GM18873 (cell line): ENCODE data around the gene CENPO.

Experiments used
- ATAC-seq: cut with Tn5 transposase; IDR thresholded peaks from one replicate; pipeline ENCODE4 v1.9.1; 2021; ENCODE audit warnings: mild to moderate bottlenecking, moderate library complexity, moderate number of reproducible peaks; ENCODE audit not compliant: unreplicated experiment, low FRiP score

The CENPO gene

GRCh38 chr2:24792874-24793760 is at the start of gene CENPO, which contains the start of gene PTRHD1:
Gene CENPO, plus strand, starts transcription at chr2:24793425. Its CDS starts 495 bp downstream, at chr2:24793920.
Gene PTRHD1, minus strand, starts transcription at chr2:24793391. Its CDS starts 14 bp downstream, at chr2:24793377.
- peak; percentile 91 for ATAC-seq

GRCh38 chr2:24743924-24744323 is 49.3 kb upstream of the CENPO start:
- ATAC-seq, result no peak

GRCh38 chr2:24744356-24744755 is 48.9 kb upstream of the CENPO start:
- ATAC-seq, result no peak

- no peak for ATAC-seq
Observed at GRCh38 chr2:24745825-24746224, 47.4 kb upstream of the CENPO start.

- no peak for ATAC-seq
Observed at GRCh38 chr2:24747299-24747698, 45.9 kb upstream of the CENPO start.

- no peak for ATAC-seq
Observed at GRCh38 chr2:24749069-24749691, 44.0 kb upstream of the CENPO start.

GRCh38 chr2:24754985-24755705 is 38.1 kb upstream of the CENPO start:
- ATAC-seq, result no peak

- no peak for ATAC-seq
Observed at GRCh38 chr2:24756789-24757188, 36.4 kb upstream of the CENPO start.

- no peak for ATAC-seq
Observed at GRCh38 chr2:24761866-24762265, 31.4 kb upstream of the CENPO start.

- ATAC-seq, result no peak
Observed at GRCh38 chr2:24762518-24762917, 30.7 kb upstream of the CENPO start.

GRCh38 chr2:24763843-24764242 is 29.4 kb upstream of the CENPO start:
- ATAC-seq, result no peak

GRCh38 chr2:24766609-24767008 is 26.6 kb upstream of the CENPO start:
- ATAC-seq, result no peak

GRCh38 chr2:24768013-24768412 is 25.2 kb upstream of the CENPO start:
- ATAC-seq, result no peak

- no peak for ATAC-seq
Observed at GRCh38 chr2:24768601-24769000, 24.6 kb upstream of the CENPO start.

GRCh38 chr2:24771061-24771460 is 22.2 kb upstream of the CENPO start:
- ATAC-seq, result no peak

- ATAC-seq, result no peak
Observed at GRCh38 chr2:24771764-24772586, 21.2 kb upstream of the CENPO start.

- ATAC-seq, result no peak
Observed at GRCh38 chr2:24774373-24774772, 18.9 kb upstream of the CENPO start.

GRCh38 chr2:24779116-24779515 is 14.1 kb upstream of the CENPO start:
- no peak for ATAC-seq

GRCh38 chr2:24783641-24784040 is 9.6 kb upstream of the CENPO start:
- ATAC-seq, result no peak

- ATAC-seq, result peak; percentile 63
Observed at GRCh38 chr2:24785671-24786321, 7.4 kb upstream of the CENPO start.
